HG02623 (cell line): ENCODE results near the gene TM4SF4.

Experiments
- ATAC-seq: cut with Tn5 transposase; IDR thresholded peaks from one replicate; pipeline ENCODE4 v1.9.1; 2021; ENCODE audit warnings: moderate library complexity; ENCODE audit not compliant: unreplicated experiment

TM4SF4 gene

GRCh38 chr3:149509526-149509925 is 35.0 kb downstream of the TM4SF4 start:
- ATAC-seq, result no peak

GRCh38 chr3:149510480-149510879 is 36.0 kb downstream of the TM4SF4 start:
- no peak for ATAC-seq

- no peak for ATAC-seq
These were observed 36.6 kb downstream of the TM4SF4 start for GRCh38 chr3:149511040-149511626.

GRCh38 chr3:149512073-149512782 is 37.7 kb downstream of the TM4SF4 start:
- ATAC-seq, result peak; percentile 81

GRCh38 chr3:149514471-149514870 is 40.0 kb downstream of the TM4SF4 start:
- no peak for ATAC-seq

GRCh38 chr3:149515249-149515648 is 40.8 kb downstream of the TM4SF4 start:
- ATAC-seq, result no peak

- no peak for ATAC-seq
These were observed 42.4 kb downstream of the TM4SF4 start for GRCh38 chr3:149516920-149517319.

- no peak for ATAC-seq
These were observed 45.4 kb downstream of the TM4SF4 start for GRCh38 chr3:149519912-149520311.

- ATAC-seq, result no peak
These were observed 49.2 kb downstream of the TM4SF4 start for GRCh38 chr3:149523512-149524299.

- ATAC-seq, result no peak
These were observed 53.2 kb downstream of the TM4SF4 start for GRCh38 chr3:149527531-149528339.

- no peak for ATAC-seq
These were observed 53.8 kb downstream of the TM4SF4 start for GRCh38 chr3:149528340-149528650.

- no peak for ATAC-seq
These were observed 54.6 kb downstream of the TM4SF4 start for GRCh38 chr3:149529099-149529498.

- ATAC-seq, result no peak
These were observed 58.1 kb downstream of the TM4SF4 start for GRCh38 chr3:149532489-149533180.

GRCh38 chr3:149534082-149534481 is 59.6 kb downstream of the TM4SF4 start:
- ATAC-seq, result no peak

GRCh38 chr3:149534671-149535332 is 60.3 kb downstream of the TM4SF4 start:
- no peak for ATAC-seq

GRCh38 chr3:149535333-149535685 is 60.8 kb downstream of the TM4SF4 start:
- no peak for ATAC-seq

GRCh38 chr3:149536429-149536828 is 61.9 kb downstream of the TM4SF4 start:
- no peak for ATAC-seq

GRCh38 chr3:149538371-149538770 is 63.9 kb downstream of the TM4SF4 start:
- ATAC-seq, result no peak

GRCh38 chr3:149541091-149541491 is 66.6 kb downstream of the TM4SF4 start:
- ATAC-seq, result no peak
